ENCODE data around the gene NXNL2. TPM values are rescaled to one million over a fixed set of nuclear protein-coding genes. Genes with fewer than 3 reads are reported as not detected.

The NXNL2 gene
- total RNA-seq, 1 experiment from 2014 or later, result 0.86 TPM

GRCh38 chr9:88530051-88530450, 4.9 kb upstream of the NXNL2 start:
- DNase-seq (ENCODE audit: low read depth, low spot score) (no peak), ATAC-seq (no peak)
- Histone ChIP-seq H3K4me1 (ENCODE audit: control insufficient read depth in 1 of 2, insufficient read depth in 2 of 2, low read length in 2 of 2) (peaks cover 14 to 32% of the 10 kb centered on the region in 2 experiments), H3K27ac (ENCODE audit: low read depth, low read length) (no peak overlapping the region), H3K9me2 (ENCODE audit: insufficient read depth) (no peaks in the 10 kb centered on the region), H3K4me3 (replicated peaks in 1 of 2; ENCODE audit: low read depth in 1 of 2, low read length in 2 of 2) (no peak overlapping the region), H4K20me1 (ENCODE audit: insufficient read depth) (no peaks in the 10 kb centered on the region), H3K9me3 (ENCODE audit: control insufficient read depth in 1 of 2, insufficient read depth in 1 of 2, low read depth in 1 of 2, low read length in 2 of 2) (no peaks in the 10 kb centered on the region), H3K4me2 (ENCODE audit: low read length) (peak overlapping the region; percentile 32), H3K9ac (ENCODE audit: low read length) (no peak overlapping the region), H3K27me3 (ENCODE audit: insufficient read depth, low read length) (no peaks in the 10 kb centered on the region), H3K79me2 (ENCODE audit: insufficient read depth, low read length) (no peaks in the 10 kb centered on the region), H2AFZ (ENCODE audit: low read depth, low read length, poor library complexity, severe bottlenecking) (no peak overlapping the region), H3K36me3 (ENCODE audit: control insufficient read depth in 1 of 2, insufficient read depth in 2 of 2, low read length in 2 of 2) (no peaks in the 10 kb centered on the region)
- no TSS peak for BruUV-seq (replicated peaks)
- TF ChIP-seq ELF1 (IDR thresholded peaks at IDR 0.05; ENCODE audit: borderline replicate concordance, low read depth) (no peak), SP1 (IDR thresholded peaks at IDR 0.05; ENCODE audit: low read depth) (no peak), POLR2A (IDR thresholded peaks at IDR 0.05; ENCODE audit: borderline replicate concordance, extremely low read depth, insufficient read depth, insufficient read length) (no peak), EZH2 (IDR thresholded peaks at IDR 0.05) (no peak), SRF (IDR thresholded peaks at IDR 0.05; ENCODE audit: low read depth) (no peak), CTCF (IDR thresholded peaks at IDR 0.05 in 2 of 3, conservative IDR thresholded peaks at IDR 0.05 in 1 of 3; ENCODE audit: borderline replicate concordance in 1 of 3, insufficient read depth in 1 of 3, low read depth in 2 of 3, low read length in 2 of 3) (no peak), ZNF274 (IDR thresholded peaks at IDR 0.05; ENCODE audit: low read depth, low read length) (no peak), RAD21 (IDR thresholded peaks at IDR 0.05; ENCODE audit: low read depth) (no peak), TCF7L2 (IDR thresholded peaks at IDR 0.05; ENCODE audit: borderline replicate concordance, extremely low read depth, insufficient read depth, insufficient read length) (no peak), SIN3A (IDR thresholded peaks at IDR 0.05; ENCODE audit: low read depth) (no peak), CEBPB (IDR thresholded peaks at IDR 0.05; ENCODE audit: low read depth) (no peak), CBX3 (IDR thresholded peaks at IDR 0.05; ENCODE audit: low read depth) (no peak)
- TF ChIP-seq, protein P1, sequence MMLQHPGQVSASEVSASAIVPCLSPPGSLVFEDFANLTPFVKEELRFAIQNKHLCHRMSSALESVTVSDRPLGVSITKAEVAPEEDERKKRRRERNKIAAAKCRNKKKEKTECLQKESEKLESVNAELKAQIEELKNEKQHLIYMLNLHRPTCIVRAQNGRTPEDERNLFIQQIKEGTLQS (IDR thresholded peaks at IDR 0.05), result no peak
- ChIA-PET CTCF (no interaction called here), RAD21 (ENCODE audit: low non-redundant PET in 1 of 2, low total read pairs in 2 of 2, uncharacterized antibody in 2 of 2, unreplicated experiment in 2 of 2) (no interaction called here), POLR2A (no interaction called here)
- intact Hi-C loops (cut with micrococcal nuclease), result loop anchor here (10.0 kb wide), 1 partner anchor 135 kb away; no protein-coding TSS in a partner anchor

Data from HCT116 (cell line).